GM20000 (cell line): ENCODE data around the gene PWWP2B.

Source experiments
- DNase-seq: peaks from one replicate; pipeline ENCODE4 v3.0.0; 2012; ENCODE audit warnings: low spot score
- TF ChIP-seq, protein P1 (sequence below): IDR thresholded peaks from 2 replicates; pipeline ENCODE4 v1.5.1; 2012; ENCODE audit warnings: mild to moderate bottlenecking, control low read depth; ENCODE audit errors: extremely low read depth, missing control alignments

PWWP2B gene

GRCh38 chr10:132466520-132467463 is 69.8 kb downstream of the PWWP2B start:
- TF ChIP-seq, protein P1, sequence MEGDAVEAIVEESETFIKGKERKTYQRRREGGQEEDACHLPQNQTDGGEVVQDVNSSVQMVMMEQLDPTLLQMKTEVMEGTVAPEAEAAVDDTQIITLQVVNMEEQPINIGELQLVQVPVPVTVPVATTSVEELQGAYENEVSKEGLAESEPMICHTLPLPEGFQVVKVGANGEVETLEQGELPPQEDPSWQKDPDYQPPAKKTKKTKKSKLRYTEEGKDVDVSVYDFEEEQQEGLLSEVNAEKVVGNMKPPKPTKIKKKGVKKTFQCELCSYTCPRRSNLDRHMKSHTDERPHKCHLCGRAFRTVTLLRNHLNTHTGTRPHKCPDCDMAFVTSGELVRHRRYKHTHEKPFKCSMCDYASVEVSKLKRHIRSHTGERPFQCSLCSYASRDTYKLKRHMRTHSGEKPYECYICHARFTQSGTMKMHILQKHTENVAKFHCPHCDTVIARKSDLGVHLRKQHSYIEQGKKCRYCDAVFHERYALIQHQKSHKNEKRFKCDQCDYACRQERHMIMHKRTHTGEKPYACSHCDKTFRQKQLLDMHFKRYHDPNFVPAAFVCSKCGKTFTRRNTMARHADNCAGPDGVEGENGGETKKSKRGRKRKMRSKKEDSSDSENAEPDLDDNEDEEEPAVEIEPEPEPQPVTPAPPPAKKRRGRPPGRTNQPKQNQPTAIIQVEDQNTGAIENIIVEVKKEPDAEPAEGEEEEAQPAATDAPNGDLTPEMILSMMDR: no peak
- no peak for DNase-seq
